Astrocyte (in vitro differentiated cells and primary cell): ENCODE measurements around the gene PCDHGA1. TPM values are rescaled to one million over a fixed set of nuclear protein-coding genes. Genes with fewer than 3 reads are reported as not detected.

Source experiments
- DNase-seq: peaks from one replicate; pipeline ENCODE4 v3.0.0-alpha.2; 2010; ENCODE audit warnings: low read depth
- FAIRE-seq: peaks from 2 replicates; lab custom pipeline; 2011; peaks lifted over from hg19 to GRCh38; lab: Jason Lieb, UNC
- H2AFZ ChIP-seq: 2 replicates; pipeline ENCODE4 v1.6.0; 2012; ENCODE audit warnings: low read depth, low read length, inconsistent platforms
- H3K27ac ChIP-seq: 2 replicates; pipeline ENCODE4 v1.5.1; 2011; ENCODE audit warnings: low read depth, low read length, inconsistent platforms
- H3K27me3 ChIP-seq: 2 replicates; pipeline ENCODE4 v1.6.0; 2011; ENCODE audit warnings: low read length, inconsistent platforms; ENCODE audit not compliant: insufficient read depth
- H3K36me3 ChIP-seq: 2 replicates; pipeline ENCODE4 v1.5.1; 2011; ENCODE audit warnings: low read length, inconsistent platforms; ENCODE audit not compliant: insufficient read depth
- H3K4me1 ChIP-seq: 2 replicates; pipeline ENCODE4 v1.5.1; 2011; ENCODE audit warnings: low read length, inconsistent platforms; ENCODE audit not compliant: insufficient read depth
- H3K4me2 ChIP-seq: 2 replicates; pipeline ENCODE4 v1.6.0; 2012; ENCODE audit warnings: low read length, inconsistent platforms
- H3K4me3 ChIP-seq: 2 replicates; pipeline ENCODE4 v1.5.1; 2011; ENCODE audit warnings: low read depth, mild to moderate bottlenecking, low read length, inconsistent platforms; ENCODE audit not compliant: insufficient read depth
- H3K79me2 ChIP-seq: 2 replicates; pipeline ENCODE4 v1.6.0; 2012; ENCODE audit warnings: mild to moderate bottlenecking, low read length, inconsistent platforms; ENCODE audit not compliant: insufficient read depth
- H3K9ac ChIP-seq: 2 replicates; pipeline ENCODE4 v1.6.0; 2012; ENCODE audit warnings: mild to moderate bottlenecking, low read length, inconsistent platforms
- H3K9me3 ChIP-seq: 2 replicates; pipeline ENCODE4 v1.5.1; 2012; ENCODE audit warnings: low read depth, mild to moderate bottlenecking, low read length, inconsistent platforms; ENCODE audit not compliant: insufficient read depth
- H4K20me1 ChIP-seq: 2 replicates; pipeline ENCODE4 v1.6.0; 2012; ENCODE audit warnings: low read length, inconsistent platforms; ENCODE audit not compliant: insufficient read depth
- H3K27ac Mint-ChIP-seq: one replicate; pipeline ENCODE4 v1.8.0; 2021; ENCODE audit warnings: mild to moderate bottlenecking, mixed read lengths; ENCODE audit not compliant: unreplicated experiment
- H3K27me3 Mint-ChIP-seq: one replicate; pipeline ENCODE4 v1.8.0; 2021; ENCODE audit warnings: low read depth, mixed read lengths; ENCODE audit not compliant: unreplicated experiment
- H3K36me3 Mint-ChIP-seq: one replicate; pipeline ENCODE4 v1.8.0; 2021; ENCODE audit warnings: low read depth, mixed read lengths; ENCODE audit not compliant: unreplicated experiment
- H3K4me1 Mint-ChIP-seq: one replicate; pipeline ENCODE4 v1.8.0; 2021; ENCODE audit warnings: low read depth, mixed read lengths; ENCODE audit not compliant: unreplicated experiment
- H3K4me3 Mint-ChIP-seq: one replicate; pipeline ENCODE4 v1.8.0; 2021; ENCODE audit warnings: mild to moderate bottlenecking, moderate library complexity, mixed read lengths; ENCODE audit not compliant: unreplicated experiment
- H3K9me3 Mint-ChIP-seq: one replicate; pipeline ENCODE4 v1.8.0; 2021; ENCODE audit warnings: mild to moderate bottlenecking, mixed read lengths; ENCODE audit not compliant: unreplicated experiment
- EZH2 ChIP-seq: IDR thresholded peaks from 2 replicates; pipeline ENCODE4 v1.6.1; 2012; ENCODE audit warnings: mild to moderate bottlenecking, low read length, inconsistent platforms; ENCODE audit not compliant: insufficient read depth
- total RNA-seq: library from RNA; stranded (reverse); gene quantifications from 2 replicates; pipeline ENCODE4 v1.2.1, GENCODE V29; 2021
- TF ChIP-seq, protein P1 (sequence below): IDR thresholded peaks from 2 replicates; pipeline ENCODE4 v1.5.1; 2011; ENCODE audit warnings: low read depth, mild to moderate bottlenecking, inconsistent platforms, low read length, moderate library complexity; ENCODE audit not compliant: insufficient read depth

PCDHGA1 gene
- total RNA-seq, 1 donor from 2014 or later: 0.27 TPM

DNA sequence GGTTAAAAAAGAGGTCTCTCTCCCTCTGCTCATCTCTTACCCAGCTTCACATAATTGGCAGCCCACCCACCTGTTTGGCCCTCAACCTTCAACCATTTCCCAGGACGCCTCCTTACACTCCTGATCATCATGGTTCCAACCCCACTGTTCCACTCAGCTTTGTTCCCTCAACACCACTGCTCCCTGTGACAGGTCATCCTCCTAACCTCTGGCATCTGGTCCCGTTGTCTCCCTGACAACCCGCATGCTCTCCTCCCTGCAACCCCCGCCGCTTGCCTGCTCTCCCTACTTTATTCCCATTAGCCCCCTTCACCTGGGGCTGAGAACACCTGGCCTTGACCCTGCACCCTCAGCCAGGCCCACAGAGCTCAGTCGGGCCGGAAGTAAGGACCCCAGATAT, 171.4 kb downstream of the PCDHGA1 start:
- no peaks in the 10 kb centered on the region for H3K9me3 ChIP-seq
- H3K9ac ChIP-seq: no peak overlapping the region
- H3K4me1 ChIP-seq: peaks cover 2% of the 10 kb centered on the region
- no peaks in the 10 kb centered on the region for H4K20me1 ChIP-seq
- TF ChIP-seq, protein P1, sequence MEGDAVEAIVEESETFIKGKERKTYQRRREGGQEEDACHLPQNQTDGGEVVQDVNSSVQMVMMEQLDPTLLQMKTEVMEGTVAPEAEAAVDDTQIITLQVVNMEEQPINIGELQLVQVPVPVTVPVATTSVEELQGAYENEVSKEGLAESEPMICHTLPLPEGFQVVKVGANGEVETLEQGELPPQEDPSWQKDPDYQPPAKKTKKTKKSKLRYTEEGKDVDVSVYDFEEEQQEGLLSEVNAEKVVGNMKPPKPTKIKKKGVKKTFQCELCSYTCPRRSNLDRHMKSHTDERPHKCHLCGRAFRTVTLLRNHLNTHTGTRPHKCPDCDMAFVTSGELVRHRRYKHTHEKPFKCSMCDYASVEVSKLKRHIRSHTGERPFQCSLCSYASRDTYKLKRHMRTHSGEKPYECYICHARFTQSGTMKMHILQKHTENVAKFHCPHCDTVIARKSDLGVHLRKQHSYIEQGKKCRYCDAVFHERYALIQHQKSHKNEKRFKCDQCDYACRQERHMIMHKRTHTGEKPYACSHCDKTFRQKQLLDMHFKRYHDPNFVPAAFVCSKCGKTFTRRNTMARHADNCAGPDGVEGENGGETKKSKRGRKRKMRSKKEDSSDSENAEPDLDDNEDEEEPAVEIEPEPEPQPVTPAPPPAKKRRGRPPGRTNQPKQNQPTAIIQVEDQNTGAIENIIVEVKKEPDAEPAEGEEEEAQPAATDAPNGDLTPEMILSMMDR: no peak
- no peak for TF ChIP-seq EZH2
- no peaks in the 10 kb centered on the region for H3K27me3 Mint-ChIP-seq
- H3K27ac ChIP-seq: no peak overlapping the region
- no peak overlapping the region for H2AFZ ChIP-seq
- H3K79me2 ChIP-seq: peaks cover 3% of the 10 kb centered on the region
- no peaks in the 10 kb centered on the region for H3K27me3 ChIP-seq
- no peak overlapping the region for H3K4me3 Mint-ChIP-seq
- peaks cover 2% of the 10 kb centered on the region for H3K9me3 Mint-ChIP-seq
- H3K4me1 Mint-ChIP-seq: peaks cover 6% of the 10 kb centered on the region
- no peak for FAIRE-seq
- H3K27ac Mint-ChIP-seq: no peak overlapping the region
- H3K4me2 ChIP-seq: no peak overlapping the region
- no peak overlapping the region for H3K4me3 ChIP-seq
- peaks cover 9% of the 10 kb centered on the region for H3K36me3 ChIP-seq
- H3K36me3 Mint-ChIP-seq: peaks cover 21% of the 10 kb centered on the region
- no peak for DNase-seq

- H3K36me3 Mint-ChIP-seq: peaks cover 15% of the 10 kb centered on the region
- Histone ChIP-seq H4K20me1 (no peaks in the 10 kb centered on the region), H3K4me3 (no peak overlapping the region), H3K4me1 (peaks cover 20% of the 10 kb centered on the region), H3K4me2 (no peak overlapping the region), H3K36me3 (peaks cover 6% of the 10 kb centered on the region), H3K27me3 (no peaks in the 10 kb centered on the region), H3K9ac (no peak overlapping the region), H3K79me2 (no peaks in the 10 kb centered on the region), H2AFZ (no peak overlapping the region), H3K27ac (no peak overlapping the region), H3K9me3 (no peaks in the 10 kb centered on the region)
- H3K9me3 Mint-ChIP-seq: no peaks in the 10 kb centered on the region
- no peak for DNase-seq
- H3K4me1 Mint-ChIP-seq: peaks cover 17% of the 10 kb centered on the region
- H3K4me3 Mint-ChIP-seq: no peak overlapping the region
- no peak for FAIRE-seq
- no peaks in the 10 kb centered on the region for H3K27me3 Mint-ChIP-seq
- TF ChIP-seq EZH2: no peak
- TF ChIP-seq, protein P1: no peak
- H3K27ac Mint-ChIP-seq: no peak overlapping the region
Observed at GRCh38 chr5:141503681-141504080, 173.4 kb downstream of the PCDHGA1 start.

DNA sequence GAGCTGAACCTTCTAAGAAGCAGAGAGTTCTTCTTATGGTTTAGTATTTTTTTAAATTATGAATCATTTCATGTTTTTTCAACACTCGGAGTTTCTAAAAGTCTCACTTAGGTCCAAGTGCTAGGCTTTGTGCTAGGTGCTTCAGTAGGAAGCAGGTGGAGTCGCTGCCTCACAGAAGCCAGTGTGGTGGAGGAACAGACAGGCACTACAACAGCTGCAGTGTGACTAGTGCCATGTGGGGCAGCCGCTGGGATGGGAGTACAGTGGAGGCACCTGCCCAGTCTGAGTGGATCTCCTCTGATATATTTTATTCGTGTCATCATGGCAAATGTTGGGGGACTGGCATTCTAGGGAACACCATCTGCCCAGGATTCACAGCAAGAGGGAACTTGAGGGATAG, 173.9 kb downstream of the PCDHGA1 start:
- H3K4me2 ChIP-seq: no peak overlapping the region
- FAIRE-seq (no peak), DNase-seq (no peak)
- H3K36me3 Mint-ChIP-seq: peaks cover 12% of the 10 kb centered on the region
- H4K20me1 ChIP-seq: no peaks in the 10 kb centered on the region
- no peak overlapping the region for H3K27ac ChIP-seq
- no peaks in the 10 kb centered on the region for H3K9me3 ChIP-seq
- H3K36me3 ChIP-seq: peaks cover 6% of the 10 kb centered on the region
- no peak overlapping the region for H2AFZ ChIP-seq
- peaks cover 17% of the 10 kb centered on the region for H3K4me1 Mint-ChIP-seq
- no peak for TF ChIP-seq EZH2
- TF ChIP-seq, protein P1: no peak
- no peaks in the 10 kb centered on the region for H3K9me3 Mint-ChIP-seq
- no peaks in the 10 kb centered on the region for H3K27me3 Mint-ChIP-seq
- no peaks in the 10 kb centered on the region for H3K27me3 ChIP-seq
- H3K9ac ChIP-seq: no peak overlapping the region
- peaks cover 23% of the 10 kb centered on the region for H3K4me1 ChIP-seq
- H3K4me3 Mint-ChIP-seq: no peak overlapping the region
- H3K27ac Mint-ChIP-seq: no peak overlapping the region
- H3K4me3 ChIP-seq: no peak overlapping the region
- H3K79me2 ChIP-seq: no peaks in the 10 kb centered on the region
